Karpas-422 (cell line): ENCODE results near the gene OGFOD3. TPM values are rescaled to one million over a fixed set of nuclear protein-coding genes. Genes with fewer than 3 reads are reported as not detected.
A peak's percentile ranks its signal among the peaks of the same experiment; 100 is the strongest.

ENCODE experiments used
- DNase-seq: peaks from one replicate; pipeline ENCODE4 v3.0.0-alpha.2; 2015
- H2AFZ ChIP-seq: fragments of 200-600 bp; sonication (generic); 2 replicates; pipeline ENCODE4 v1.6.1; 2014; ENCODE audit warnings: antibody characterized with exemption, low read length, mixed read lengths
- H3K27ac ChIP-seq: fragments of 200-600 bp; sonication (generic); 2 replicates; pipeline ENCODE4 v1.5.1; 2014; ENCODE audit warnings: mild to moderate bottlenecking, low read length, moderate library complexity
- H3K27me3 ChIP-seq: fragments of 200-600 bp; sonication (generic); 2 replicates; pipeline ENCODE4 v1.6.1; 2014; ENCODE audit warnings: low read length, mixed read lengths
- H3K36me3 ChIP-seq: fragments of 200-600 bp; sonication (generic); 2 replicates; pipeline ENCODE4 v1.6.1; 2014; ENCODE audit warnings: low read length, mixed read lengths; ENCODE audit not compliant: insufficient read depth
- H3K4me1 ChIP-seq: fragments of 200-600 bp; sonication (generic); 2 replicates; pipeline ENCODE4 v1.6.1; 2014; ENCODE audit warnings: mild to moderate bottlenecking, low read length, mixed read lengths
- H3K4me2 ChIP-seq: fragments of 200-600 bp; sonication (generic); 2 replicates; pipeline ENCODE4 v1.6.1; 2014; ENCODE audit warnings: low read length, low read depth, mild to moderate bottlenecking; ENCODE audit not compliant: poor library complexity, severe bottlenecking
- H3K4me3 ChIP-seq: fragments of 200-600 bp; sonication (generic); 2 replicates; pipeline ENCODE4 v1.5.1; 2014; ENCODE audit warnings: mild to moderate bottlenecking, antibody characterized with exemption, low read length, mixed read lengths
- H3K79me2 ChIP-seq: fragments of 200-600 bp; sonication (generic); 2 replicates; pipeline ENCODE4 v1.6.1; 2014; ENCODE audit warnings: mild to moderate bottlenecking, low read length, mixed read lengths
- H3K9ac ChIP-seq: fragments of 200-600 bp; sonication (generic); 2 replicates; pipeline ENCODE4 v1.6.0; 2014; ENCODE audit warnings: low read length
- H3K9me2 ChIP-seq: fragments of 200-600 bp; sonication (generic), shearing (Covaris generic); replicated peaks from 2 replicates; pipeline ENCODE4 v1.6.0; 2014; ENCODE audit warnings: mild to moderate bottlenecking, low read length, moderate library complexity; ENCODE audit not compliant: insufficient read depth
- H3K9me3 ChIP-seq: fragments of 300-700, 200-600 bp; sonication (generic); 2 replicates; pipeline ENCODE4 v1.6.1; 2014; ENCODE audit warnings: low read length, mixed read lengths
- H4K20me1 ChIP-seq: fragments of 200-600 bp; sonication (generic); 2 replicates; pipeline ENCODE4 v1.6.1; 2014; ENCODE audit warnings: mild to moderate bottlenecking, antibody characterized with exemption, low read length, low read depth; ENCODE audit not compliant: insufficient read depth
- total RNA-seq: library from RNA; depleted of rRNA; stranded (reverse); fragments of >200 nt; shearing (Covaris generic); gene quantifications from 2 replicates; pipeline ENCODE4 v1.2.3, GENCODE V29; 2014; ENCODE audit warnings: low replicate concordance

OGFOD3 gene
- total RNA-seq, 1 experiment from 2014 or later: 14.8 TPM

GRCh38 chr17:82434216-82434565 is 15.8 kb upstream of the OGFOD3 start:
- DNase-seq: peak; percentile 44
- no peaks in the 10 kb centered on the region for H3K9me2 ChIP-seq
- no peaks in the 10 kb centered on the region for H3K9me3 ChIP-seq
- no peaks in the 10 kb centered on the region for H4K20me1 ChIP-seq
- H3K9ac ChIP-seq: no peak overlapping the region
- H3K27me3 ChIP-seq: no peaks in the 10 kb centered on the region
- H3K36me3 ChIP-seq: no peaks in the 10 kb centered on the region
- no peak overlapping the region for H3K4me3 ChIP-seq
- H3K27ac ChIP-seq: no peak overlapping the region
- peak overlapping the region; percentile 2 for H3K4me2 ChIP-seq
- no peak overlapping the region for H2AFZ ChIP-seq
- H3K79me2 ChIP-seq: no peaks in the 10 kb centered on the region
- peaks cover 15% of the 10 kb centered on the region for H3K4me1 ChIP-seq

DNA sequence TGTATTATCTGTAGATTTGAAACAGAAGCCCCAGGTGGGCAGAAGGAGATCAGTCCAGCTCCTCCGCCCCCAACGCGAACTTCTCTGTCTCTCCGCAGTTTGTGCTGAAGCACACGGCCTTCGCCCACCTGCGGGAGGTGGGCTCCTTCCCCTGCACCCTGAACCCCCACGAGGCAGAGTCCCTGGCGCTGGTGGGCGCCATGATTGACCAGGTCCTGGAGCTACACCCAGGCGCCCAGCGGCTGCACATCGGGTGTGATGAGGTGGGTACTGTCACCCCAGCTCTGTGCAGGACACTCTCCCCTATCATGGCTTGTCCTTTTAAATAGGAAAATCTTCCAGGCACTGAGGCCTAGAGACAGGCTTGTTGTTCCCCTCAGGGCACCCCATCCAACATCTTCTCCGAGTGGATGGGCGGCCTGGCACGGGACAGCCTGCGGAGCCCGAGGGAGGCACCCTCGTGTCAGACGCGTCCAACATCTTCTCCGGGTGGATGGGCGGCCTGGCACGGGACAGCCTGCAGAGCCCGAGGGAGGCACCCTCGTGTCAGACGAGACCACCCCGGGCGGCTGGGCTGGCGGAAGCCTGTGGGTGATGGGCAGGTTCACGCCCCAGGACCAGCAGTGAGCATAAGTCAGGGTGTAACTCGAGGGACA is 15.3 kb upstream of the OGFOD3 start:
- Histone ChIP-seq H3K27ac (no peak overlapping the region), H3K4me3 (no peak overlapping the region), H3K79me2 (no peaks in the 10 kb centered on the region), H2AFZ (no peak overlapping the region), H4K20me1 (no peaks in the 10 kb centered on the region), H3K36me3 (no peaks in the 10 kb centered on the region), H3K4me1 (peaks cover 15% of the 10 kb centered on the region), H3K9ac (no peak overlapping the region), H3K27me3 (no peaks in the 10 kb centered on the region), H3K9me3 (no peaks in the 10 kb centered on the region), H3K4me2 (peak overlapping the region; percentile 2), H3K9me2 (no peaks in the 10 kb centered on the region)
- no peak for DNase-seq

DNA sequence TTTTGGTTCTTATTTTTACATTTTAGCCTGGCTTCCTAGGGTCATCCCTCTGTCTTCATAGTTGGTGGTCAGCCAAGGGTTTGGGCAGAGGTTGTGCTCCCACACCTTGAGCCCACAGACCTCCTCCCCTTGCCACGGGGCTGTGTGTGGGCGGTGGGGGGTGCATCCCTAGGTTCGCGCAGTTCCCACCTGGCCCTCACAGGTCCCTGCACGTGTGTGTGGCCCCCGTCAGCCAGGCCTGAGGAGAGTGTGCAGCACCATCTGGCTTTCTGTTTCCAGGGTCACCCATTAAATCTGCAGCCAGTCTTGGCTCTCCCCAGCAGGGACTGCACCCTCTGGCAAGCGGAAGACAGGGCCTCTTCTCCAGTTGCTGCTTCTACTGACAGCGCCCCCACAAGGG is 13.6 kb upstream of the OGFOD3 start:
- Histone ChIP-seq H3K9me3 (no peaks in the 10 kb centered on the region), H3K4me3 (no peak overlapping the region), H3K27ac (no peak overlapping the region), H3K27me3 (no peaks in the 10 kb centered on the region), H4K20me1 (no peaks in the 10 kb centered on the region), H3K9ac (no peak overlapping the region), H3K4me2 (no peak overlapping the region), H3K79me2 (no peaks in the 10 kb centered on the region), H3K36me3 (no peaks in the 10 kb centered on the region), H2AFZ (no peak overlapping the region), H3K4me1 (peaks cover 15% of the 10 kb centered on the region), H3K9me2 (no peaks in the 10 kb centered on the region)
- DNase-seq: no peak

- Histone ChIP-seq H3K4me2 (no peak overlapping the region), H3K27me3 (no peaks in the 10 kb centered on the region), H3K9me3 (no peaks in the 10 kb centered on the region), H3K4me3 (no peak overlapping the region), H4K20me1 (no peaks in the 10 kb centered on the region), H2AFZ (no peak overlapping the region), H3K9me2 (no peaks in the 10 kb centered on the region), H3K79me2 (no peaks in the 10 kb centered on the region), H3K4me1 (peaks cover 15% of the 10 kb centered on the region), H3K36me3 (no peaks in the 10 kb centered on the region), H3K9ac (no peak overlapping the region), H3K27ac (no peak overlapping the region)
- no peak for DNase-seq
Observed at GRCh38 chr17:82429824-82430223, 11.4 kb upstream of the OGFOD3 start.

DNA sequence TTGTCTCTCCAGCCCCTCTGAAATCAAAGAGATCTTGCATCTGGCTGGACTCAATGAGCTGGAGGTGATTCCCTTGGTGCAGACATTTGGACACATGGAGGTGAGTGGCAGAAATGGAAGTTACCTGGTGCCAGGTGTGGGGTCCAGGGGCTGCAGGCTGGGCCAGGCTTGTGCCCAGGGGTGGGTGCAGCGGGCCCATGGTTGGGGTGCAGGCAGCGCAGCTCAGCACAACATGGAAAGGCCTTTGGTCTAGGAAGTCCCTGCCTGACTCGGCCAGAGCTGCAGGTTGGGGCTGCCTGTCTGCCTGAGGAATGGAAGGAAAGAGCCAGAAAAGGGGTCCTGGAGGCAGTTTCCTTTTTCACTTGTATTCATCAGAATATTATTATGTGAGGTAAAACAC is 10.2 kb upstream of the OGFOD3 start:
- H3K79me2 ChIP-seq: no peaks in the 10 kb centered on the region
- H3K4me1 ChIP-seq: peaks cover 7% of the 10 kb centered on the region

GRCh38 chr17:82424863-82425159 is 6.4 kb upstream of the OGFOD3 start:
- H3K79me2 ChIP-seq: no peaks in the 10 kb centered on the region
- H3K9me3 ChIP-seq: no peaks in the 10 kb centered on the region
- no peak overlapping the region for H3K4me2 ChIP-seq
- no peak overlapping the region for H3K4me3 ChIP-seq
- H3K27me3 ChIP-seq: no peaks in the 10 kb centered on the region
- H3K4me1 ChIP-seq: peaks cover 9% of the 10 kb centered on the region
- no peak overlapping the region for H2AFZ ChIP-seq
- H4K20me1 ChIP-seq: no peaks in the 10 kb centered on the region
- no peaks in the 10 kb centered on the region for H3K9me2 ChIP-seq
- H3K36me3 ChIP-seq: no peaks in the 10 kb centered on the region
- DNase-seq: no peak
- no peak overlapping the region for H3K27ac ChIP-seq
- H3K9ac ChIP-seq: no peak overlapping the region

More for the DNA sequence above, 10.2 kb upstream of the OGFOD3 start:
- Histone ChIP-seq H3K9me2 (no peaks in the 10 kb centered on the region), H4K20me1 (no peaks in the 10 kb centered on the region), H3K9me3 (no peaks in the 10 kb centered on the region), H3K27me3 (no peaks in the 10 kb centered on the region), H3K9ac (no peak overlapping the region), H3K36me3 (no peaks in the 10 kb centered on the region), H3K4me3 (no peak overlapping the region), H3K4me2 (no peak overlapping the region), H3K27ac (no peak overlapping the region), H2AFZ (no peak overlapping the region)
- no peak for DNase-seq

DNA sequence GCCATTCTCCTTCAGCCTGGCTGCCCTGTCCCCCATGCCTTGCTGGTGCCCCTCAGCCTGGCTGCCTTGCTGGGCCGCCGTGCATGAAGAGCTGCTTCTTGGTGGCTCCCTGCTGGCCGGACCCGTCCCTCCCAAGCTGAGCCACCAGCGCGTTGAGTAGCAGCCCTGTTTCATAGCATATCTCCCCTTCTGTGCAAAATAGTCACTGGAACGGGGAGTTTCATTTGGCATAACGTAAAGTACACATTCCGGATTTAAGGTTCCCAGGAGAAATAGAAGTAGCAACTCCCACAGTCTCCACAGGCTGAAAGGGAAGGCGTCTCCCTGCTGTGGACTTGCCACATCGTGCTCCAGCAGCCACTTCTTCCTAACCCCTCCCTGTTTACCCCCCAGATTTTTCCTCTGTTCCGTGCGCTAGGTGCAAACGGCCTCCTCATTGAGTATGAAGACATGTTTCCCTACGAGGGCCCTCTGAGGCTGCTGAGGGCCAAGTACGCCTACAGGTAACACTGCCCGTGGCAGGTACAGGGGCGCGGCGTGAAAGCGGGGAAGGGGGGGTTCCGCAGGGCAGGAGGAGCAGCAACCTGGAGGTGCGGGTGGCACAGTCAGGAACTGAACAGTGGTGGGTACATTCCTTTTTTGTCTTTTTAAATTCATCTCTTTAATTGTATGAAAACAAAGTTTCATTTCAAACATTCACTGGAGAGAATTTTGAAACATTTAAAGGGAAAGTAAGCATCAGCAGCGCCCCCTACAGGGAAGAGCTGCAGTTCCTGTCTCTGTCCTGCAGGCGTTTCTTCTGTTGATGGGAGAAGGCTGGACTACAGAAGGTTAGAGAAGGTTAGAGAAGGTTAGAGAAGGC is 5.8 kb upstream of the OGFOD3 start:
- no peak overlapping the region for H3K9ac ChIP-seq
- H3K36me3 ChIP-seq: no peaks in the 10 kb centered on the region
- H4K20me1 ChIP-seq: no peaks in the 10 kb centered on the region
- H3K4me1 ChIP-seq: peaks cover 9% of the 10 kb centered on the region
- H3K27me3 ChIP-seq: no peaks in the 10 kb centered on the region
- no peaks in the 10 kb centered on the region for H3K9me2 ChIP-seq
- no peak overlapping the region for H3K4me3 ChIP-seq
- no peak overlapping the region for H3K27ac ChIP-seq
- no peak overlapping the region for H3K4me2 ChIP-seq
- peak; percentile 87 for DNase-seq
- H2AFZ ChIP-seq: no peak overlapping the region
- H3K9me3 ChIP-seq: no peaks in the 10 kb centered on the region
- 0 out of 2 replicates have a peak, but pooled peaks cover 4% of the 10 kb centered on the region for H3K79me2 ChIP-seq

DNA sequence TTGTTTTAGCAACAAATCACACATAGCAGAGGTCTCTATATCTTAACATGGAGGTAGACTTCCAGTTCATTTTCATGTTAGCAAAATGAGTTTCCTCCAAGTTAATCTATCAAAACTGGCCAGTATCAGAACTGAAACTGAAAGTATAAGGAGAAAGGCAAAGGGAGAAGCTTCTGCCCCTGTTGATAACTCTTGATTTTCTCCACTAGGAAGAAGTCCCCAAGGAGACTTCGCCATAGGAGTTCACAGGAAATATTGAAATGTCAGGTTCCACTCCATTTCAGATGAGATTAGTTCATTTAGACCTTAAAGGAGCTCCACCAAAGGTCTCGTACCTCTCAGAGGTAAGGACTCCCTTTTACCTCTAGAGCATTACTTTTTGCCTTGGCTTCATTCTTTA is 1.2 kb upstream of the OGFOD3 start:
- Histone ChIP-seq H3K9me3 (no peaks in the 10 kb centered on the region), H2AFZ (0 out of 2 replicates have a peak overlapping the region, but pooled peaks have one; percentile 21), H4K20me1 (peaks cover 18% of the 10 kb centered on the region; the same call in 1 of the 2 replicates), H3K36me3 (no peaks in the 10 kb centered on the region), H3K4me3 (peak overlapping the region; percentile 99), H3K9me2 (no peaks in the 10 kb centered on the region), H3K4me1 (peaks cover 17% of the 10 kb centered on the region), H3K79me2 (0 out of 2 replicates have a peak, but pooled peaks cover 6% of the 10 kb centered on the region), H3K4me2 (peak overlapping the region; percentile 93), H3K27me3 (no peaks in the 10 kb centered on the region), H3K27ac (peak overlapping the region; percentile 50), H3K9ac (peak overlapping the region; percentile 90)
- peak; percentile 44 for DNase-seq
